ENCODE measurements around the gene HIF3A. TPM values are rescaled to one million over a fixed set of nuclear protein-coding genes. Genes with fewer than 3 reads are reported as not detected.

The HIF3A gene
- polyA plus RNA-seq, 1 donor (not counting 4 experiments of a cell fraction or from before 2014, with no cell fraction given): 0.01 TPM

GRCh38 chr19:46364359-46364758 lies 67.5 kb downstream of the HIF3A start:
- DNase-seq (ENCODE audit: low read depth, low spot score) (no peak), FAIRE-seq (no peak)
- H3K4me1 ChIP-seq (ENCODE audit: control insufficient read depth, extremely low read depth, insufficient read depth, low read length): no peaks in the 10 kb centered on the region
- peaks cover 6% of the 10 kb centered on the region for H4K20me1 ChIP-seq (ENCODE audit: control insufficient read depth, extremely low read depth, insufficient read depth, low read length)
- TF ChIP-seq EZH2 (IDR thresholded peaks at IDR 0.05; ENCODE audit: low read length): no peak
- TF ChIP-seq CTCF (optimal IDR thresholded peaks at IDR 0.05 in 1 of 3, IDR thresholded peaks at IDR 0.05 in 1 of 3, conservative IDR thresholded peaks at IDR 0.05 in 1 of 3; ENCODE audit: extremely low read depth in 1 of 3, insufficient read depth in 2 of 3, low read length in 3 of 3): no peak
- no peak overlapping the region for H3K4me2 ChIP-seq (ENCODE audit: control insufficient read depth, extremely low read depth, insufficient read depth, low read depth, low read length)
- H3K36me3 ChIP-seq (ENCODE audit: control insufficient read depth in 2 of 2, extremely low read depth in 1 of 2, insufficient read depth in 2 of 2, low read length in 2 of 2): peaks cover 13 to 15% of the 10 kb centered on the region in 2 experiments
- no peak overlapping the region for H3K4me3 ChIP-seq (ENCODE audit: control insufficient read depth in 2 of 3, extremely low read depth in 1 of 3, insufficient read depth in 2 of 3, low read depth in 1 of 3, low read length in 3 of 3)
- no peaks in the 10 kb centered on the region for H3K9me3 ChIP-seq (ENCODE audit: control insufficient read depth, low read depth, low read length)
- H3K79me2 ChIP-seq (ENCODE audit: control insufficient read depth, insufficient read depth, low read length): peaks cover 17% of the 10 kb centered on the region
- H2AFZ ChIP-seq (ENCODE audit: control insufficient read depth, low read length): no peak overlapping the region
- no peaks in the 10 kb centered on the region for H3K9me1 ChIP-seq (ENCODE audit: control insufficient read depth, extremely low read depth, insufficient read depth, low read length)
- no peaks in the 10 kb centered on the region for H3K27me3 ChIP-seq (ENCODE audit: control insufficient read depth, extremely low read depth, insufficient read depth, low read length)
- dilution Hi-C loops (cut with MboI; ENCODE audit: extremely low pct_ligation_motif_present, low sequenced_read_pairs): no loop called here
- no peak overlapping the region for H3K27ac ChIP-seq (ENCODE audit: control insufficient read depth, insufficient read depth, low read length)
- no peak overlapping the region for H3K9ac ChIP-seq (ENCODE audit: control insufficient read depth, extremely low read depth, insufficient read depth, low read length)

- Histone ChIP-seq H3K4me1 (ENCODE audit: control insufficient read depth, extremely low read depth, insufficient read depth, low read length) (peaks cover 6% of the 10 kb centered on the region), H3K4me2 (ENCODE audit: control insufficient read depth, extremely low read depth, insufficient read depth, low read depth, low read length) (no peak overlapping the region), H3K9me1 (ENCODE audit: control insufficient read depth, extremely low read depth, insufficient read depth, low read length) (no peaks in the 10 kb centered on the region), H3K4me3 (ENCODE audit: control insufficient read depth in 2 of 3, extremely low read depth in 1 of 3, insufficient read depth in 2 of 3, low read depth in 1 of 3, low read length in 3 of 3) (no peak overlapping the region), H3K27me3 (ENCODE audit: control insufficient read depth, extremely low read depth, insufficient read depth, low read length) (no peaks in the 10 kb centered on the region), H4K20me1 (ENCODE audit: control insufficient read depth, extremely low read depth, insufficient read depth, low read length) (peaks cover 9% of the 10 kb centered on the region), H3K27ac (ENCODE audit: control insufficient read depth, insufficient read depth, low read length) (no peak overlapping the region), H3K9me3 (ENCODE audit: control insufficient read depth, low read depth, low read length) (no peaks in the 10 kb centered on the region), H3K36me3 (ENCODE audit: control insufficient read depth in 2 of 2, extremely low read depth in 1 of 2, insufficient read depth in 2 of 2, low read length in 2 of 2) (peaks cover 15 to 19% of the 10 kb centered on the region in 2 experiments), H3K79me2 (ENCODE audit: control insufficient read depth, insufficient read depth, low read length) (peaks cover 20% of the 10 kb centered on the region), H3K9ac (ENCODE audit: control insufficient read depth, extremely low read depth, insufficient read depth, low read length) (no peak overlapping the region), H2AFZ (ENCODE audit: control insufficient read depth, low read length) (no peak overlapping the region)
- FAIRE-seq (no peak), DNase-seq (ENCODE audit: low read depth, low spot score) (no peak)
- TF ChIP-seq EZH2 (IDR thresholded peaks at IDR 0.05; ENCODE audit: low read length): no peak
- TF ChIP-seq CTCF (optimal IDR thresholded peaks at IDR 0.05 in 1 of 3, IDR thresholded peaks at IDR 0.05 in 1 of 3, conservative IDR thresholded peaks at IDR 0.05 in 1 of 3; ENCODE audit: extremely low read depth in 1 of 3, insufficient read depth in 2 of 3, low read length in 3 of 3): no peak
- dilution Hi-C loops (cut with MboI; ENCODE audit: extremely low pct_ligation_motif_present, low sequenced_read_pairs): no loop called here
These were observed 68.7 kb downstream of the HIF3A start for GRCh38 chr19:46365561-46365960.

Measured in keratinocyte (primary cell).